ENCODE measurements around the gene FAM124A. TPM values are rescaled to one million over a fixed set of nuclear protein-coding genes. Genes with fewer than 3 reads are reported as not detected.
A peak's percentile ranks its signal among the peaks of the same experiment; 100 is the strongest.

FAM124A gene
- total and polyA plus RNA-seq, 2 experiments from 2014 or later, result not detected

DNA sequence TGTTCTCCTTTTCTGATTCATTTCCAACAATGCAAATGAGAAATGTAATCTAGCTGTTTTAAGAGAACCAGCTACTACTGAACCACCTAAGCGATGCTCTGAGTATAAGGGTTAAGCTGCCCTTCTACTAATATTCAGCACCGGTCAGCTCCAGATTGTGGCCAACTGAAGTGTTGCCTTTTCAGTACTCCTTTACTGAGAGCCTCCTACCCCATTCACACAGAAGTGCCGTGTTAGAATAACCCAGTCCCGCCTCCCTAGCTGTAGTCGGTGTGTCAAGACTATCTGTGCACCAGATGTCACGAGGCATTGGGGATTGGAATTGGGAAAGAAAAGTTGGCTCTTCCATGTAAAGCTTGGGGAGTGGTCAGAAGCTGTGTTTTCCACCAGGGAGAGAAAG lies 45.4 kb downstream of the FAM124A start:
- no peak for DNase-seq

DNA sequence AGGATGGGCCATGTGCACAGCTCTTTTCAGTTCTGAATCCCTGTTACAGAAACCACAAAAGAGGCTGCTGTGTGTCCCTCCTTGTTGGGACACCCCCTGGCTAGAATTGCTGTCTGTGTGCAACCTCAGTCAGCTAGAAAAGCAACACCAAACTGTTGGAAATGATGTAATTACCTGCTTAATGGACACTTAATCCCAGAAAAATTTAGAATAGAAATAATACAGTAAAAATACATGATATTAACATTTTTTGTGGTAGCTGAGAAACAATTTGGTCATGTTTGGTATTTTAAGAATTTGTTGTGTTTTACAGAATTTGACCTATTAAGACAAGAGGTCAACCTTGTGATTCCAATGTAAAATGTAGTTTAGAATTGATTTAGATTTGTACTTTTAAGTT lies 46.8 kb downstream of the FAM124A start:
- H2AFZ ChIP-seq, result no peak overlapping the region
- H4K20me1 ChIP-seq (ENCODE audit: insufficient read depth), result no peaks in the 10 kb centered on the region
- no peak for TF ChIP-seq EZH2 (IDR thresholded peaks at IDR 0.05; ENCODE audit: insufficient read depth, poor library complexity, severe bottlenecking)
- TF ChIP-seq EZH2phosphoT487 (IDR thresholded peaks at IDR 0.05; ENCODE audit: insufficient read depth, low read depth), result peak; percentile 98
- no peak overlapping the region for H3K27ac ChIP-seq
- peak; percentile 43 for DNase-seq
- no peaks in the 10 kb centered on the region for H3K9me3 ChIP-seq (ENCODE audit: low read depth)
- H3K36me3 ChIP-seq (ENCODE audit: low read depth), result no peaks in the 10 kb centered on the region
- no peak overlapping the region for H3K4me2 ChIP-seq (ENCODE audit: unreplicated experiment)
- no peaks in the 10 kb centered on the region for H3K9me2 ChIP-seq (ENCODE audit: insufficient read depth)
- 0 out of 2 replicates have a peak, but pooled peaks cover 5% of the 10 kb centered on the region for H3K4me1 ChIP-seq (ENCODE audit: insufficient read depth)
- H3K79me2 ChIP-seq (ENCODE audit: insufficient read depth), result no peaks in the 10 kb centered on the region
- peaks cover 58% of the 10 kb centered on the region for H3K27me3 ChIP-seq (replicated peaks; ENCODE audit: insufficient read depth)
- in situ Hi-C loops (cut with MboI), result no loop called here
- no peaks in the 10 kb centered on the region for H3F3A ChIP-seq (ENCODE audit: insufficient read depth)
- H3K9ac ChIP-seq, result no peak overlapping the region
- H3K4me3 ChIP-seq, result no peak overlapping the region

More for the DNA sequence above, 45.4 kb downstream of the FAM124A start:
- 47 to 51% methylated on average over 6 of the region's 6 CpGs for WGBS, 2 experiments (ENCODE audit: low coverage in 1 of 2, low lambda C conversion rate in 2 of 2, missing lambda C conversion rate in 2 of 2)
- Histone ChIP-seq H3K4me3 (no peak overlapping the region), H3K27ac (no peak overlapping the region), H3K9me3 (ENCODE audit: low read depth) (no peaks in the 10 kb centered on the region), H3K27me3 (replicated peaks; ENCODE audit: insufficient read depth) (peaks cover 56% of the 10 kb centered on the region), H2AFZ (no peak overlapping the region), H3K36me3 (ENCODE audit: low read depth) (no peaks in the 10 kb centered on the region), H3K9ac (no peak overlapping the region), H3K79me2 (ENCODE audit: insufficient read depth) (no peaks in the 10 kb centered on the region), H3K4me2 (ENCODE audit: unreplicated experiment) (no peak overlapping the region), H3K9me2 (ENCODE audit: insufficient read depth) (no peaks in the 10 kb centered on the region), H3K4me1 (ENCODE audit: insufficient read depth) (0 out of 2 replicates have a peak, but pooled peaks cover 5% of the 10 kb centered on the region), H3F3A (ENCODE audit: insufficient read depth) (no peaks in the 10 kb centered on the region), H4K20me1 (ENCODE audit: insufficient read depth) (no peaks in the 10 kb centered on the region)
- in situ Hi-C loops (cut with MboI), result no loop called here
- TF ChIP-seq EZH2 (IDR thresholded peaks at IDR 0.05; ENCODE audit: insufficient read depth, poor library complexity, severe bottlenecking) (no peak), EZH2phosphoT487 (IDR thresholded peaks at IDR 0.05; ENCODE audit: insufficient read depth, low read depth) (no peak)

DNA sequence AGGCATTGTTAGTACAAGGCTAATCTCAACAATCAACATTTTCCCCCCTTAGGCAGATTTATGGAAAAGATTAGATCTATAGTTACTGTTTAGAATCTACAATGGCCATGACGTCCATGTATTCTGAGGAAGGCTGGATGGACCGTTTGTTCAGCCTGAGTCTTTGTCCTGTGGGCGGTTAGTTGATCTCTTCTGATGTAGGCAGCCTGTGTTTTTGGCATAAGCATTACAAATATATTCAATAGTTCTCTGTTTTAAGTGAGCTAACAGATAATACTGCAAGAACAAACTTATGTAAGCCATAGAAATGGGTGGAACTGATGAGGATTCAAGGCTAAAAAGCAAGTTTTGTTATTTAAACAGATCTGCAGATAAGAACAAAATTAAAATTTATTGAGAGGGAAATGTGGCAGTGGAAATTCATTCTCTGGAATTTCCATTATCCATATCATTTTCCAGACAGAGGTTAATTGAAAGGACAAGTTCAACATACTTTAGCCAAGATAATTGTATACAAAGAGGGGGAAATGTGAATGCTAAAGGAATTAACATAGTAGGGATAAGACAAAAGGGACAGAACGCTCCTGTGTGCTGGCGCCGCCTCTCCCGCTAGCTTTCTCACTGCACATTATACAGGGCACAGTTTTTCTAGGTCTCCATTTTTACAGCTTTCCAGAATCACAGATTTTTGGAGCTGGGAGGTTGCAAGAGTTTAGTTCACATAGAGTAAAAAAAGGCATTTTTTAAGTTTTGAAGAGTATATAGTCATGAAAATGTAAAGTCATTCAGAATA lies 48.6 kb downstream of the FAM124A start:
- in situ Hi-C loops (cut with MboI), result no loop called here
- H2AFZ ChIP-seq, result no peak overlapping the region
- H3K4me1 ChIP-seq (ENCODE audit: insufficient read depth), result 0 out of 2 replicates have a peak, but pooled peaks cover 5% of the 10 kb centered on the region
- H3K27me3 ChIP-seq (replicated peaks; ENCODE audit: insufficient read depth), result peaks cover 71% of the 10 kb centered on the region
- no peak overlapping the region for H3K9ac ChIP-seq
- WGBS, 2 experiments (ENCODE audit: low coverage in 1 of 2, low lambda C conversion rate in 2 of 2, missing lambda C conversion rate in 2 of 2), result 86 to 92% methylated on average over 7 of the region's 7 CpGs
- H3K4me3 ChIP-seq, result no peak overlapping the region
- TF ChIP-seq EZH2phosphoT487 (IDR thresholded peaks at IDR 0.05; ENCODE audit: insufficient read depth, low read depth) (no peak), EZH2 (IDR thresholded peaks at IDR 0.05; ENCODE audit: insufficient read depth, poor library complexity, severe bottlenecking) (no peak)
- H4K20me1 ChIP-seq (ENCODE audit: insufficient read depth), result no peaks in the 10 kb centered on the region
- no peaks in the 10 kb centered on the region for H3F3A ChIP-seq (ENCODE audit: insufficient read depth)
- no peak for DNase-seq
- no peak overlapping the region for H3K27ac ChIP-seq
- H3K9me2 ChIP-seq (ENCODE audit: insufficient read depth), result no peaks in the 10 kb centered on the region
- no peaks in the 10 kb centered on the region for H3K36me3 ChIP-seq (ENCODE audit: low read depth)
- H3K79me2 ChIP-seq (ENCODE audit: insufficient read depth), result no peaks in the 10 kb centered on the region
- H3K4me2 ChIP-seq (ENCODE audit: unreplicated experiment), result no peak overlapping the region
- H3K9me3 ChIP-seq (ENCODE audit: low read depth), result no peaks in the 10 kb centered on the region

DNA sequence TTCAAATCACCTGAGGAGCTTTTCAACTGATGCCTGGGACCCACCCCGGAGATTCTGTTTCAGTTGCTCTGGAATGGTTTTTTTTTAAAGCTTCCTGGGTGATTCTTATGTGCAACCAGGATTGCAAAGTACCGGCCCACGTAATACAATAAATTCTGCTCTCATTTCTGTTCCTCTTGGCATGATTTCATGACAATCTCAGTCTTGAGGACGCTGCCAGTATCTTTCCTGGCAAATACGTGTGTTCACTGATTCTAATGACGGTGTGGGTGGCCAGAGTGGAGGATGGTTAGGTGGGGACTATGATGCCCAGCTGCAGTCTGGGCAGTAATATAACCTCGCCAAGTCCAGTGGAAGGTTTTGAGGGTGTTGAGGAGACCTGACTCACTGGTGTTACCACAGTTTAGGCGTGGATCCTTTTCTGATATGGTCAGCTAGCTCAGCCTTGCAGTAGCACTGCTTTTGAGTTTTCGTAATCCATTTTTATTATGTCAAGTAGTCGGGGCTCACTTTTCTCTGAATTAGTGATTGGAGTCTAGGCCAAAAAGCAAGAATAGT lies 49.4 kb downstream of the FAM124A start:
- no peaks in the 10 kb centered on the region for H3K79me2 ChIP-seq (ENCODE audit: insufficient read depth)
- 80 to 85% methylated on average over 10 of the region's 10 CpGs for WGBS, 2 experiments (ENCODE audit: low coverage in 1 of 2, low lambda C conversion rate in 2 of 2, missing lambda C conversion rate in 2 of 2)
- no peak overlapping the region for H3K27ac ChIP-seq
- no peak overlapping the region for H3K4me3 ChIP-seq
- H3K27me3 ChIP-seq (replicated peaks; ENCODE audit: insufficient read depth), result peaks cover 72% of the 10 kb centered on the region
- no peaks in the 10 kb centered on the region for H3K9me3 ChIP-seq (ENCODE audit: low read depth)
- H3K4me2 ChIP-seq (ENCODE audit: unreplicated experiment), result no peak overlapping the region
- H4K20me1 ChIP-seq (ENCODE audit: insufficient read depth), result no peaks in the 10 kb centered on the region
- TF ChIP-seq EZH2 (IDR thresholded peaks at IDR 0.05; ENCODE audit: insufficient read depth, poor library complexity, severe bottlenecking), result no peak
- TF ChIP-seq EZH2phosphoT487 (IDR thresholded peaks at IDR 0.05; ENCODE audit: insufficient read depth, low read depth), result no peak
- no peaks in the 10 kb centered on the region for H3K36me3 ChIP-seq (ENCODE audit: low read depth)
- 0 out of 2 replicates have a peak, but pooled peaks cover 5% of the 10 kb centered on the region for H3K4me1 ChIP-seq (ENCODE audit: insufficient read depth)
- in situ Hi-C loops (cut with MboI), result no loop called here
- H2AFZ ChIP-seq, result no peak overlapping the region
- H3F3A ChIP-seq (ENCODE audit: insufficient read depth), result no peaks in the 10 kb centered on the region
- no peaks in the 10 kb centered on the region for H3K9me2 ChIP-seq (ENCODE audit: insufficient read depth)
- no peak overlapping the region for H3K9ac ChIP-seq
- peak; percentile 12 for DNase-seq
